ENCODE measurements around the gene SPOCK2.

Gene SPOCK2

DNA sequence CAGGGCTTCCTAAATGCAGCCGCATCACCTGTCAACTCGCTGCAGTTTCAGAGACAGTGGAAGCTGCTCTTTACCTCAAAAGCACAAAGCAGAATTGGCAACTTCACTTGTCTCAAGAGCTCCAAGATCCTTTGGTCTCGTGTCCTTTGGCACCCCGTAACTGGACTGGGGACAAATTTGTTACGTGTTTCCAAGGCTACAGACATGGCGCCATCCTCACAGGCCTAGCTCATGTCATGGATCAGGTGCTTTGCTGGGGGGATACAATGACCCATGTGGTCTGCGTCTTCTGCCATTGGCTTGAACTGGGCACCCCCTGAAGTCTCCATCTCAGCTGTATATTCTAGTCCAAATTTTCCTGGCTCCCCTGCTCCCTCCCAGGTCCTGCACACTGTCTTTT lies 75.6 kb downstream of the SPOCK2 start:
- DNase-seq (ENCODE audit: low read depth) = no peak

GRCh38 chr10:72011976-72012512 lies 76.3 kb downstream of the SPOCK2 start:
- no peak for DNase-seq (ENCODE audit: low read depth)
- H3K4me3 ChIP-seq (ENCODE audit: low read depth, low read length) = no peak overlapping the region
- TF ChIP-seq, protein P1, sequence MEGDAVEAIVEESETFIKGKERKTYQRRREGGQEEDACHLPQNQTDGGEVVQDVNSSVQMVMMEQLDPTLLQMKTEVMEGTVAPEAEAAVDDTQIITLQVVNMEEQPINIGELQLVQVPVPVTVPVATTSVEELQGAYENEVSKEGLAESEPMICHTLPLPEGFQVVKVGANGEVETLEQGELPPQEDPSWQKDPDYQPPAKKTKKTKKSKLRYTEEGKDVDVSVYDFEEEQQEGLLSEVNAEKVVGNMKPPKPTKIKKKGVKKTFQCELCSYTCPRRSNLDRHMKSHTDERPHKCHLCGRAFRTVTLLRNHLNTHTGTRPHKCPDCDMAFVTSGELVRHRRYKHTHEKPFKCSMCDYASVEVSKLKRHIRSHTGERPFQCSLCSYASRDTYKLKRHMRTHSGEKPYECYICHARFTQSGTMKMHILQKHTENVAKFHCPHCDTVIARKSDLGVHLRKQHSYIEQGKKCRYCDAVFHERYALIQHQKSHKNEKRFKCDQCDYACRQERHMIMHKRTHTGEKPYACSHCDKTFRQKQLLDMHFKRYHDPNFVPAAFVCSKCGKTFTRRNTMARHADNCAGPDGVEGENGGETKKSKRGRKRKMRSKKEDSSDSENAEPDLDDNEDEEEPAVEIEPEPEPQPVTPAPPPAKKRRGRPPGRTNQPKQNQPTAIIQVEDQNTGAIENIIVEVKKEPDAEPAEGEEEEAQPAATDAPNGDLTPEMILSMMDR (IDR thresholded peaks at IDR 0.05; ENCODE audit: low read depth, low read length, missing control alignments) = no peak
- in situ Hi-C loops (cut with HindIII; ENCODE audit: low sequenced_read_pairs) = no loop called here

More for the DNA sequence above, 75.6 kb downstream of the SPOCK2 start:
- H3K4me3 ChIP-seq (ENCODE audit: low read depth, low read length) = no peak overlapping the region
- in situ Hi-C loops (cut with HindIII; ENCODE audit: low sequenced_read_pairs) = no loop called here
- TF ChIP-seq, protein P1 (IDR thresholded peaks at IDR 0.05; ENCODE audit: low read depth, low read length, missing control alignments) = no peak

GRCh38 chr10:72011468-72011867 lies 76.9 kb downstream of the SPOCK2 start:
- in situ Hi-C loops (cut with HindIII; ENCODE audit: low sequenced_read_pairs) = no loop called here
- TF ChIP-seq, protein P1 (IDR thresholded peaks at IDR 0.05; ENCODE audit: low read depth, low read length, missing control alignments) = no peak
- DNase-seq (ENCODE audit: low read depth) = no peak
- H3K4me3 ChIP-seq (ENCODE audit: low read depth, low read length) = no peak overlapping the region

DNA sequence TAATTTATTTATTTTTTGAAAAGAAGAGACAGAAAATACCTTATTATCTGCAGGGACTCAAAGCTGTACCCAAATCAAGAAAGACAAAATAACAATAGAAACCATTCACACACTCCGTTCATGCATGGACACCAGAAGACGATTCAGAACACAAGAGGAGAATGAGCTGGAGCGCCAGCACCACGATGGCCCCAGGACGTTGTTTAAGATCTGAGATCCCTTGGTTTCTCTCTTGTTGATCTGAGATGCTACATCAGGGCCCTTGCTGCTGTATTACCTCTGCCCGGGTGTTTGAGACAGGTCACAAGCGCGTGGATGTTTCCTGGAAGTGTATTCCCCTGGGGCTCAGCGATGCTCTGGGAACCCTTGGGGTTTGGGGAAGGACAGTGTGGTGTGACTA lies 77.3 kb downstream of the SPOCK2 start:
- TF ChIP-seq, protein P1 (IDR thresholded peaks at IDR 0.05; ENCODE audit: low read depth, low read length, missing control alignments) = no peak
- in situ Hi-C loops (cut with HindIII; ENCODE audit: low sequenced_read_pairs) = no loop called here
- DNase-seq (ENCODE audit: low read depth) = no peak
- H3K4me3 ChIP-seq (ENCODE audit: low read depth, low read length) = no peak overlapping the region

GRCh38 chr10:72010234-72010973 lies 77.9 kb downstream of the SPOCK2 start:
- H3K4me3 ChIP-seq (ENCODE audit: low read depth, low read length) = no peak overlapping the region
- TF ChIP-seq, protein P1 (IDR thresholded peaks at IDR 0.05; ENCODE audit: low read depth, low read length, missing control alignments) = no peak
- no peak for DNase-seq (ENCODE audit: low read depth)
- in situ Hi-C loops (cut with HindIII; ENCODE audit: low sequenced_read_pairs) = no loop called here

DNA sequence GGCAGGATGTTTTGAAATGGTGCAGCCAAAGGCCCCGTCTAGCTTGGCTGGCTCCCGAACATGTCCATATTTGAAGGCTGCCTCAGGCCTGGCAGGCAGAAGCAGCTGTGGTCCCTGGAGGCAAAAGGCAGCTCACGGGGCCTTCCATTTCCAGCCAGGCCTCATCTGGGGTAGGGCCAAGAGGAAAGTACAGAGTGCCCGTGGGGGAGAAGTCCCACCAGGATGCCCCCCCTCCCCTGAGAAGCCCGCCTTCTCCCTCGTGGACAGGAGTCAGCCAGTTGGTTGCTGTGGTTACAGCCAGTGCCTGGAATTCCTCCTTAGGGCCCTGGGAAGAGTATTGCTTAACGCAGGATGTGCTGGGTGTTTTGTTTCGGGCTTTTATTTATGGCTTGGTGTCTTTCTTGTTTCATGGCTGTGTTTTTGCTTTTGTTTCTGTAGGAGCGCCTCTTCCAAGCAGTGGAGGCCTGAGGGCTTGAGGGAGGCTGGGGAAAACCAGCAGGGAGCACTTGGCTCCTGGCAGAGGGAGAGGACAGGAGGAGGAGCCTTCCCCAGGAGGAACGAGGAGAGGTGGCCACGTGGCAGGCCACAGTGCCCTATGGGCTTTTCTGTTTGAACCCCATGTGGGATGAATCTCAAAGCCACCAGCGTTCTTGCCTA lies 78.8 kb downstream of the SPOCK2 start:
- TF ChIP-seq, protein P1 (IDR thresholded peaks at IDR 0.05; ENCODE audit: low read depth, low read length, missing control alignments) = no peak
- peak; percentile 87 for DNase-seq (ENCODE audit: low read depth)
- in situ Hi-C loops (cut with HindIII; ENCODE audit: low sequenced_read_pairs) = no loop called here
- H3K4me3 ChIP-seq (ENCODE audit: low read depth, low read length) = no peak overlapping the region
